SK-N-SH (cell line): ENCODE data around the gene AASS. TPM values are rescaled to one million over a fixed set of nuclear protein-coding genes. Genes with fewer than 3 reads are reported as not detected.

Source experiments
- CTCF ChIA-PET: fragments of 300-600, 350-600 bp; formaldehyde crosslinking; extraction: SDS; loops from one replicate; lab custom pipeline; 2021; lab: Yijun Ruan, JAX
- POLR2A ChIA-PET: fragments of 350-600 bp; sonication (Branson Sonifier 250); formaldehyde crosslinking; extraction: SDS; loops from one replicate; lab custom pipeline; 2020; ENCODE audit warnings: antibody characterized with exemption, inconsistent platforms; lab: Yijun Ruan, JAX
- DNase-seq: peaks from one replicate; pipeline ENCODE4 v3.0.0; 2012
- H2AFZ ChIP-seq: fragments of 200-600 bp; sonication (generic); 2 replicates; pipeline ENCODE4 v1.8.1; 2016; ENCODE audit warnings: antibody characterized with exemption, mild to moderate bottlenecking, low read depth
- H3F3A ChIP-seq: fragments of 200-600 bp; sonication (generic); replicated peaks from 2 replicates; pipeline ENCODE3; 2016; ENCODE audit warnings: antibody characterized with exemption, mild to moderate bottlenecking; ENCODE audit not compliant: insufficient read depth
- H3K27ac ChIP-seq, 2 experiments: fragments of 200-500 bp in 1 of 2; fragments of 200-600 bp in 1 of 2; sonication (Bioruptor generic) in 1 of 2; sonication (generic), shearing (Covaris generic) in 1 of 2; 2 replicates each; pipeline versions ENCODE4 v1.5.1 to v1.6.1; 2014 to 2016; ENCODE audit warnings: low read depth in 2 of 2, inconsistent platforms in 1 of 2, low read length in 1 of 2, mild to moderate bottlenecking in 1 of 2, mixed read lengths in 1 of 2
- H3K27me3 ChIP-seq: fragments of 200-600 bp; sonication (generic), shearing (Covaris generic); 2 replicates; pipeline ENCODE4 v1.6.1; 2016; ENCODE audit warnings: mixed run types; ENCODE audit not compliant: insufficient read depth
- H3K36me3 ChIP-seq, 2 experiments: fragments of 200-500 bp in 1 of 2; fragments of 200-600 bp in 1 of 2; sonication (Bioruptor generic) in 1 of 2; sonication (generic) in 1 of 2; replicated peaks in 1 of 2; 2 replicates each; pipeline versions ENCODE3 to v1.5.1; 2014 to 2016; ENCODE audit warnings: low read length in 1 of 2, mild to moderate bottlenecking in 1 of 2; ENCODE audit not compliant: insufficient read depth in 2 of 2, control insufficient read depth in 1 of 2
- H3K4me1 ChIP-seq, 2 experiments: fragments of 200-500 bp in 1 of 2; fragments of 200-600 bp in 1 of 2; sonication (Bioruptor generic) in 1 of 2; sonication (generic), shearing (Covaris generic) in 1 of 2; 2 replicates each; pipeline versions ENCODE4 v1.5.1 to v1.6.1; 2014 to 2016; ENCODE audit warnings: low read depth in 1 of 2, low read length in 1 of 2, mixed run types in 1 of 2; ENCODE audit not compliant: insufficient read depth in 2 of 2, control insufficient read depth in 1 of 2
- H3K4me2 ChIP-seq: fragments of 200-600 bp; sonication (generic), shearing (Covaris generic); 2 replicates; pipeline ENCODE4 v1.6.1; 2017; ENCODE audit warnings: mixed run types
- H3K4me3 ChIP-seq, 2 experiments: fragments of 200-500 bp in 1 of 2; fragments of 200-600 bp in 1 of 2; sonication (Bioruptor generic) in 1 of 2; sonication (generic), shearing (Covaris generic) in 1 of 2; 2 replicates each; pipeline versions ENCODE4 v1.5.1 to v1.8.1; 2014 to 2016; ENCODE audit warnings: low read depth in 2 of 2, inconsistent platforms in 1 of 2, low read length in 1 of 2, mild to moderate bottlenecking in 1 of 2, mixed read lengths in 1 of 2, moderate library complexity in 1 of 2
- H3K79me2 ChIP-seq: fragments of 200-600 bp; sonication (generic); 2 replicates; pipeline ENCODE4 v1.8.1; 2017; ENCODE audit warnings: mild to moderate bottlenecking; ENCODE audit not compliant: insufficient read depth
- H3K9ac ChIP-seq: fragments of 200-600 bp; sonication (generic); 2 replicates; pipeline ENCODE4 v1.6.1; 2017; ENCODE audit warnings: mixed run types
- H3K9me2 ChIP-seq: fragments of 200-600 bp; sonication (generic); 2 replicates; pipeline ENCODE4 v1.6.1; 2017; ENCODE audit warnings: mixed run types
- H3K9me3 ChIP-seq: fragments of 200-600 bp; sonication (generic); 2 replicates; pipeline ENCODE4 v1.6.1; 2017; ENCODE audit warnings: mixed run types, mild to moderate bottlenecking, moderate library complexity
- H4K20me1 ChIP-seq: fragments of 200-600 bp; sonication (generic); 2 replicates; pipeline ENCODE4 v1.6.1; 2017; ENCODE audit warnings: mild to moderate bottlenecking, mixed run types; ENCODE audit not compliant: insufficient read depth
- CHD2 ChIP-seq: fragments of 150-350 bp; IDR thresholded peaks from 2 replicates; pipeline ENCODE4 v1.6.1; 2018; ENCODE audit warnings: low read length; ENCODE audit not compliant: partially characterized antibody
- CTCF ChIP-seq: fragments of 200-600 bp; sonication (generic); IDR thresholded peaks from 2 replicates; pipeline ENCODE4 v1.6.1; 2017; ENCODE audit warnings: antibody characterized with exemption, mild to moderate bottlenecking, moderate library complexity
- EZH2phosphoT487 ChIP-seq: fragments of 200-600 bp; sonication (generic); IDR thresholded peaks from 2 replicates; pipeline ENCODE4 v1.6.1; 2017; ENCODE audit warnings: low read depth, mixed run types, mild to moderate bottlenecking, antibody characterized with exemption, moderate library complexity, borderline replicate concordance
- FOXJ3 ChIP-seq: sonication (generic); formaldehyde crosslinking; IDR thresholded peaks from 2 replicates; pipeline ENCODE4 v1.5.1; 2020; ENCODE audit warnings: mild to moderate bottlenecking, missing genetic modification reagents
- FOXM1 ChIP-seq: IDR thresholded peaks from 2 replicates; pipeline ENCODE4 v1.4.0; 2012; ENCODE audit warnings: low read depth, mild to moderate bottlenecking
- GABPA ChIP-seq: IDR thresholded peaks from 2 replicates; pipeline ENCODE4 v1.4.0; 2012; ENCODE audit warnings: low read depth, mild to moderate bottlenecking
- GATA2 ChIP-seq: sonication (generic); formaldehyde crosslinking; IDR thresholded peaks from 2 replicates; pipeline ENCODE4 v1.5.0; 2020; ENCODE audit warnings: mild to moderate bottlenecking, missing genetic modification reagents
- IRF3 ChIP-seq: fragments of 150-350 bp; IDR thresholded peaks from 2 replicates; pipeline ENCODE4 v1.6.1; 2016; ENCODE audit warnings: mild to moderate bottlenecking, low read depth, low read length
- JUND ChIP-seq: IDR thresholded peaks from 2 replicates; pipeline ENCODE4 v1.4.0; 2012
- MAX ChIP-seq: IDR thresholded peaks from 2 replicates; pipeline ENCODE4 v1.4.0; 2012; ENCODE audit warnings: low read depth
- NRF1 ChIP-seq: IDR thresholded peaks from 2 replicates; pipeline ENCODE4 v1.6.1; 2012; ENCODE audit warnings: low read depth, mild to moderate bottlenecking, low read length
- PBX3 ChIP-seq: IDR thresholded peaks from 2 replicates; pipeline ENCODE4; 2012
- POLR2AphosphoS5 ChIP-seq: IDR thresholded peaks from 2 replicates; pipeline ENCODE4 v1.6.1; 2012; ENCODE audit warnings: low read depth, low read length
- RCOR1 ChIP-seq: fragments of 150-350 bp; IDR thresholded peaks from 2 replicates; pipeline ENCODE4 v1.6.1; 2017; ENCODE audit warnings: antibody characterized with exemption, low read length
- RFX5 ChIP-seq: IDR thresholded peaks from 2 replicates; pipeline ENCODE4 v1.6.1; 2012; ENCODE audit warnings: mild to moderate bottlenecking, improper control_type of control experiment, low read length
- SIN3A ChIP-seq: IDR thresholded peaks from 2 replicates; pipeline ENCODE4 v1.6.1; 2012; ENCODE audit warnings: low read depth, mild to moderate bottlenecking, low read length, moderate library complexity, borderline replicate concordance
- TCF12 ChIP-seq: IDR thresholded peaks from 2 replicates; pipeline ENCODE4 v1.4.0; 2012
- TEAD4 ChIP-seq: IDR thresholded peaks from 2 replicates; pipeline ENCODE4 v1.4.0; 2012; ENCODE audit warnings: mild to moderate bottlenecking, borderline replicate concordance; ENCODE audit not compliant: insufficient read depth
- ZBTB33 ChIP-seq: IDR thresholded peaks from 2 replicates; pipeline ENCODE4 v1.4.0; 2012; ENCODE audit warnings: low read depth, borderline replicate concordance
- WGBS: methylation state at CpG from one replicate; pipeline ENCODE4 v1.1.6; 2017; ENCODE audit warnings: low lambda C conversion rate; 5-methylcytosine and 5-hydroxymethylcytosine counted together
- polyA plus RNA-seq, 3 experiments: library from polyadenylated mRNA; depleted of rRNA; stranded (reverse); fragments of >200 nt; gene quantifications; 2 replicates each; pipeline ENCODE4 v1.2.3, GENCODE V29; 2012

Gene AASS
- polyA plus RNA-seq, 1 of the 3 experiments (the other 2 are of a cell fraction): 0.92 TPM

GRCh38 chr7:122070062-122070461 lies 74.0 kb downstream of the AASS start (continued):
- TF ChIP-seq CTCF: no peak
- TF ChIP-seq, all 33 proteins: peak for 0

GRCh38 chr7:122068999-122069398 lies 75.0 kb downstream of the AASS start:
- Histone ChIP-seq H3K9ac (no peak overlapping the region), H3K9me3 (no peaks in the 10 kb centered on the region), H3F3A (no peaks in the 10 kb centered on the region), H3K36me3 (no peaks in the 10 kb centered on the region), H3K27me3 (no peaks in the 10 kb centered on the region; the same call in 1 of the 2 replicates), H3K27ac (no peak overlapping the region), H4K20me1 (no peaks in the 10 kb centered on the region), H3K79me2 (no peaks in the 10 kb centered on the region), H3K4me1 (no peaks in the 10 kb centered on the region)
- WGBS: 6% methylated on average over 3 of the region's 3 CpGs
- DNase-seq: no peak
- CTCF ChIA-PET: interaction anchor here (2.0 kb wide), 1 partner anchor 24 kb away, joined by 7 read pairs; no protein-coding TSS in a partner anchor
- POLR2A ChIA-PET: no interaction called here
- TF ChIP-seq MAX: no peak
- TF ChIP-seq NRF1: no peak
- no peak for TF ChIP-seq TEAD4
- no peak for TF ChIP-seq FOXJ3 (CRISPR knock-in tag)
- TF ChIP-seq JUND: no peak
- no peak for TF ChIP-seq RCOR1
- TF ChIP-seq FOXM1: no peak
- no peak for TF ChIP-seq TCF12
- no peak for TF ChIP-seq SIN3A
- TF ChIP-seq IRF3: no peak
- no peak for TF ChIP-seq GATA2
- TF ChIP-seq CHD2: no peak
- TF ChIP-seq, all 33 proteins: peak for 0
- Histone ChIP-seq H3K9me2 (no peaks in the 10 kb centered on the region), H3K4me3 (no peak overlapping the region), H2AFZ (no peak overlapping the region), H3K4me2 (no peak overlapping the region)

- Histone ChIP-seq H2AFZ (no peak overlapping the region), H3K9me2 (no peaks in the 10 kb centered on the region), H3K4me3 (no peak overlapping the region), H3K79me2 (no peaks in the 10 kb centered on the region), H3K4me2 (no peak overlapping the region), H4K20me1 (no peaks in the 10 kb centered on the region), H3K9ac (no peak overlapping the region), H3K36me3 (no peaks in the 10 kb centered on the region), H3K27me3 (no peaks in the 10 kb centered on the region; the same call in 1 of the 2 replicates), H3K27ac (no peak overlapping the region), H3K4me1 (no peaks in the 10 kb centered on the region), H3K9me3 (no peaks in the 10 kb centered on the region), H3F3A (no peaks in the 10 kb centered on the region)
- POLR2A ChIA-PET: no interaction called here
- CTCF ChIA-PET: interaction anchor here (2.0 kb wide), 1 partner anchor 25 kb away, joined by 7 read pairs; no protein-coding TSS in a partner anchor
- WGBS: 0% methylated on average over 1 of the region's 1 CpG
- DNase-seq: no peak
- TF ChIP-seq GABPA (no peak), EZH2phosphoT487 (no peak), POLR2AphosphoS5 (no peak), NRF1 (no peak), ZBTB33 (no peak), IRF3 (no peak), TEAD4 (no peak), GATA2 (no peak), RFX5 (no peak), PBX3 (no peak)
These were observed 76.0 kb downstream of the AASS start for GRCh38 chr7:122068046-122068445.
